Activated CD4-positive, alpha-beta T cell treated with anti-CD3 and anti-CD28 coated beads, Interleukin-2, Interleukin-6, amounts not matched to agents 100 ng/mL and 50 ng/mL, durations not matched to agents 16 hours and 8 hours (primary cell): Measurements from ENCODE around the gene FAM151B.
"Not testable (repeated sequence)": the region's sequence is repeated elsewhere in the genome, so short reads cannot be mapped to it uniquely, and the experiment has no call there.

ENCODE experiments used
- DNase-seq: peaks from one replicate; pipeline ENCODE4 v3.0.0-alpha.2; 2020

FAM151B gene

GRCh38 chr5:80504833-80505232 lies 16.9 kb downstream of the FAM151B start:
- DNase-seq, result no peak

GRCh38 chr5:80507663-80508062 lies 19.8 kb downstream of the FAM151B start:
- no peak for DNase-seq

- DNase-seq, result no peak
Measured at GRCh38 chr5:80508844-80509243, 20.9 kb downstream of the FAM151B start.

- no peak for DNase-seq
Measured at GRCh38 chr5:80509362-80509761, 21.5 kb downstream of the FAM151B start.

GRCh38 chr5:80516826-80517225 lies 28.9 kb downstream of the FAM151B start:
- DNase-seq, result peak; percentile 39

- DNase-seq, result no peak
Measured at GRCh38 chr5:80540691-80541090, 52.8 kb downstream of the FAM151B start.

- DNase-seq, result peak; percentile 30
Measured at GRCh38 chr5:80541392-80541791, 53.5 kb downstream of the FAM151B start.

GRCh38 chr5:80554646-80555045 lies 66.7 kb downstream of the FAM151B start:
- no peak for DNase-seq

GRCh38 chr5:80555099-80555498 lies 67.2 kb downstream of the FAM151B start:
- DNase-seq, result no peak

GRCh38 chr5:80559244-80559643 lies 71.3 kb downstream of the FAM151B start:
- DNase-seq, result no peak

GRCh38 chr5:80565330-80565729 lies 77.4 kb downstream of the FAM151B start:
- DNase-seq, result no peak

- no peak for DNase-seq
Measured at GRCh38 chr5:80566711-80567259, 78.9 kb downstream of the FAM151B start.

GRCh38 chr5:80568251-80568650 lies 80.4 kb downstream of the FAM151B start:
- no peak for DNase-seq

GRCh38 chr5:80569086-80569960 lies 81.4 kb downstream of the FAM151B start:
- no peak for DNase-seq

- peak; percentile 61 for DNase-seq
Measured at GRCh38 chr5:80569961-80570786, 82.3 kb downstream of the FAM151B start, which contains the start of gene ANKRD34B. TSS of gene ANKRD34B (minus strand) at chr5:80570280. CDS start at chr5:80560019, 10,261 bp downstream.

- no peak for DNase-seq
Measured at GRCh38 chr5:80573062-80573461, 85.2 kb downstream of the FAM151B start.

- peak; percentile 17 for DNase-seq
Measured at GRCh38 chr5:80576383-80576782, 88.5 kb downstream of the FAM151B start.

- no peak for DNase-seq
Measured at GRCh38 chr5:80577707-80578106, 89.8 kb downstream of the FAM151B start.

GRCh38 chr5:80579050-80579449 lies 91.2 kb downstream of the FAM151B start:
- DNase-seq, result no peak

GRCh38 chr5:80580291-80580690 lies 92.4 kb downstream of the FAM151B start:
- not testable (repeated sequence) for DNase-seq

- no peak for DNase-seq
Measured at GRCh38 chr5:80584770-80585169, 96.9 kb downstream of the FAM151B start.

GRCh38 chr5:80588858-80589540 lies 101.1 kb downstream of the FAM151B start:
- no peak for DNase-seq

GRCh38 chr5:80590766-80591165 lies 102.9 kb downstream of the FAM151B start:
- no peak for DNase-seq
